ENCODE data around the gene NOL3.

- TF ChIP-seq SMC3 (IDR thresholded peaks at IDR 0.05; ENCODE audit: low read depth, low read length), result no peak
- TF ChIP-seq CTCF (conservative IDR thresholded peaks at IDR 0.05; ENCODE audit: low read depth, low read length), result no peak
- TF ChIP-seq POLR2A (IDR thresholded peaks at IDR 0.05; ENCODE audit: low read depth, low read length), result no peak
- TF ChIP-seq MXI1 (IDR thresholded peaks at IDR 0.05; ENCODE audit: borderline replicate concordance, low read depth, low read length), result no peak
- TF ChIP-seq BHLHE40 (IDR thresholded peaks at IDR 0.05; ENCODE audit: low read depth, low read length), result no peak
- TF ChIP-seq FOS (IDR thresholded peaks at IDR 0.05; ENCODE audit: low read depth, low read length), result no peak
- TF ChIP-seq CHD1 (IDR thresholded peaks at IDR 0.05; ENCODE audit: low read depth, low read length), result no peak
- TF ChIP-seq RCOR1 (IDR thresholded peaks at IDR 0.05; ENCODE audit: insufficient replicate concordance, low read length), result no peak
- TF ChIP-seq CEBPB (IDR thresholded peaks at IDR 0.05; ENCODE audit: low read depth, low read length), result no peak
- TF ChIP-seq USF2 (IDR thresholded peaks at IDR 0.05; ENCODE audit: low read depth, low read length), result no peak
- TF ChIP-seq RAD21 (IDR thresholded peaks at IDR 0.05; ENCODE audit: low read length), result no peak
These were observed 28.9 kb upstream of the NOL3 start for GRCh38 chr16:67141391-67141790.
